ENCODE data around the gene UBE2S.
"Not testable (repeated sequence)": the region's sequence is repeated elsewhere in the genome, so short reads cannot be mapped to it uniquely, and the experiment has no call there.

UBE2S gene

GRCh38 chr19:55431183-55431582, 23.6 kb upstream of the UBE2S start:
- no peak overlapping the region for H3K9ac ChIP-seq
- peaks cover 44% of the 10 kb centered on the region for H3K27me3 ChIP-seq (ENCODE audit: insufficient read depth, low read depth)
- H3K79me2 ChIP-seq (ENCODE audit: insufficient read depth, low read depth) = no peaks in the 10 kb centered on the region
- H3K4me1 ChIP-seq (ENCODE audit: low read depth, poor library complexity, severe bottlenecking) = no peaks in the 10 kb centered on the region
- H2AFZ ChIP-seq (ENCODE audit: low read depth) = no peak overlapping the region
- TF ChIP-seq, protein P1, sequence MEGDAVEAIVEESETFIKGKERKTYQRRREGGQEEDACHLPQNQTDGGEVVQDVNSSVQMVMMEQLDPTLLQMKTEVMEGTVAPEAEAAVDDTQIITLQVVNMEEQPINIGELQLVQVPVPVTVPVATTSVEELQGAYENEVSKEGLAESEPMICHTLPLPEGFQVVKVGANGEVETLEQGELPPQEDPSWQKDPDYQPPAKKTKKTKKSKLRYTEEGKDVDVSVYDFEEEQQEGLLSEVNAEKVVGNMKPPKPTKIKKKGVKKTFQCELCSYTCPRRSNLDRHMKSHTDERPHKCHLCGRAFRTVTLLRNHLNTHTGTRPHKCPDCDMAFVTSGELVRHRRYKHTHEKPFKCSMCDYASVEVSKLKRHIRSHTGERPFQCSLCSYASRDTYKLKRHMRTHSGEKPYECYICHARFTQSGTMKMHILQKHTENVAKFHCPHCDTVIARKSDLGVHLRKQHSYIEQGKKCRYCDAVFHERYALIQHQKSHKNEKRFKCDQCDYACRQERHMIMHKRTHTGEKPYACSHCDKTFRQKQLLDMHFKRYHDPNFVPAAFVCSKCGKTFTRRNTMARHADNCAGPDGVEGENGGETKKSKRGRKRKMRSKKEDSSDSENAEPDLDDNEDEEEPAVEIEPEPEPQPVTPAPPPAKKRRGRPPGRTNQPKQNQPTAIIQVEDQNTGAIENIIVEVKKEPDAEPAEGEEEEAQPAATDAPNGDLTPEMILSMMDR (conservative IDR thresholded peaks at IDR 0.05; ENCODE audit: low read depth, low read length) = no peak
- H3K4me3 ChIP-seq (IDR thresholded peaks at IDR 0.05; ENCODE audit: insufficient read depth, low read depth, low read length) = no peak overlapping the region
- H4K20me1 ChIP-seq (ENCODE audit: insufficient read depth) = no peaks in the 10 kb centered on the region
- no peaks in the 10 kb centered on the region for H3K36me3 ChIP-seq (ENCODE audit: insufficient read depth)
- no peak overlapping the region for H3K4me2 ChIP-seq
- no peak overlapping the region for H3K27ac ChIP-seq

GRCh38 chr19:55426042-55426441, 18.5 kb upstream of the UBE2S start:
- H3K27me3 ChIP-seq (ENCODE audit: insufficient read depth, low read depth) = peaks cover 81% of the 10 kb centered on the region
- H3K4me1 ChIP-seq (ENCODE audit: low read depth, poor library complexity, severe bottlenecking) = no peaks in the 10 kb centered on the region
- H3K4me3 ChIP-seq (IDR thresholded peaks at IDR 0.05; ENCODE audit: insufficient read depth, low read depth, low read length) = no peak overlapping the region
- no peak overlapping the region for H3K9ac ChIP-seq
- TF ChIP-seq, protein P1 (conservative IDR thresholded peaks at IDR 0.05; ENCODE audit: low read depth, low read length) = no peak
- H3K79me2 ChIP-seq (ENCODE audit: insufficient read depth, low read depth) = no peaks in the 10 kb centered on the region
- no peak overlapping the region for H3K4me2 ChIP-seq
- no peak overlapping the region for H2AFZ ChIP-seq (ENCODE audit: low read depth)
- H3K36me3 ChIP-seq (ENCODE audit: insufficient read depth) = no peaks in the 10 kb centered on the region
- H3K27ac ChIP-seq = no peak overlapping the region
- H4K20me1 ChIP-seq (ENCODE audit: insufficient read depth) = no peaks in the 10 kb centered on the region

DNA sequence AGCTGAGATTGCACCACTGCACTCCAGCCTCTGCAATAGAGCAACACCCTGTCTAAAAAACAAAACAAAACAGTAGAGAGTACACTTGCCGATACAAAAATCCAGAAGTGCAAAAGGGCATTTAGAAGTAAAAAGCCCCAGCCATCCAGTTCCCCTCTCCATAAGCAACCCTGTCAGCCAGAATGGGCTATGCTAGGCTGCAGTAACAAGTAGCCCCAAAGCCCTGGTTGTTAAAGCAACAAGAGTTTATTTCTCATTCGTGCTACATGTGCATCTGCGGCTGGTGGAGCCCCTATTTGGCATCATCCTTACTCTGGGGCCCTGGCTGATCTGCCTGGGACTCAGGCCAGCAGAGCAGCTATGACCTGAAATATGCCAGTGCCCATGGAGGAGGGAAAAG, 16.9 kb upstream of the UBE2S start:
- H3K9ac ChIP-seq = no peak overlapping the region

GRCh38 chr19:55423225-55424005, 15.8 kb upstream of the UBE2S start:
- Histone ChIP-seq H4K20me1 (ENCODE audit: insufficient read depth) (no peaks in the 10 kb centered on the region), H3K4me2 (no peak overlapping the region), H2AFZ (ENCODE audit: low read depth) (no peak overlapping the region), H3K4me1 (ENCODE audit: low read depth, poor library complexity, severe bottlenecking) (no peaks in the 10 kb centered on the region), H3K9ac (no peak overlapping the region), H3K27me3 (ENCODE audit: insufficient read depth, low read depth) (peaks cover 93% of the 10 kb centered on the region), H3K27ac (no peak overlapping the region), H3K79me2 (ENCODE audit: insufficient read depth, low read depth) (no peaks in the 10 kb centered on the region), H3K4me3 (IDR thresholded peaks at IDR 0.05; ENCODE audit: insufficient read depth, low read depth, low read length) (no peak overlapping the region), H3K36me3 (ENCODE audit: insufficient read depth) (no peaks in the 10 kb centered on the region)
- TF ChIP-seq, protein P1 (conservative IDR thresholded peaks at IDR 0.05; ENCODE audit: low read depth, low read length) = no peak

More for the DNA sequence above, 16.9 kb upstream of the UBE2S start:
- H3K27me3 ChIP-seq (ENCODE audit: insufficient read depth, low read depth) = peaks cover 93% of the 10 kb centered on the region
- H3K79me2 ChIP-seq (ENCODE audit: insufficient read depth, low read depth) = no peaks in the 10 kb centered on the region
- H3K4me1 ChIP-seq (ENCODE audit: low read depth, poor library complexity, severe bottlenecking) = no peaks in the 10 kb centered on the region
- H3K27ac ChIP-seq = no peak overlapping the region
- H3K4me3 ChIP-seq (IDR thresholded peaks at IDR 0.05; ENCODE audit: insufficient read depth, low read depth, low read length) = no peak overlapping the region
- H4K20me1 ChIP-seq (ENCODE audit: insufficient read depth) = no peaks in the 10 kb centered on the region
- H3K36me3 ChIP-seq (ENCODE audit: insufficient read depth) = no peaks in the 10 kb centered on the region
- TF ChIP-seq, protein P1 (conservative IDR thresholded peaks at IDR 0.05; ENCODE audit: low read depth, low read length) = no peak
- no peak overlapping the region for H3K4me2 ChIP-seq
- no peak overlapping the region for H2AFZ ChIP-seq (ENCODE audit: low read depth)

GRCh38 chr19:55421281-55421680, 13.7 kb upstream of the UBE2S start:
- not testable (repeated sequence) for H3K27ac ChIP-seq; H3K4me2 ChIP-seq; H3K4me3 ChIP-seq (IDR thresholded peaks at IDR 0.05; ENCODE audit: insufficient read depth, low read depth, low read length); H3K36me3 ChIP-seq (ENCODE audit: insufficient read depth); H4K20me1 ChIP-seq (ENCODE audit: insufficient read depth); H2AFZ ChIP-seq (ENCODE audit: low read depth); H3K9ac ChIP-seq; H3K4me1 ChIP-seq (ENCODE audit: low read depth, poor library complexity, severe bottlenecking); H3K79me2 ChIP-seq (ENCODE audit: insufficient read depth, low read depth)
- H3K27me3 ChIP-seq (ENCODE audit: insufficient read depth, low read depth) = peaks cover 75% of the 10 kb centered on the region

Data from KMS-11 (cell line).